ENCODE measurements around the gene SNX24. TPM values are rescaled to one million over a fixed set of nuclear protein-coding genes. Genes with fewer than 3 reads are reported as not detected.

The SNX24 gene
- total RNA-seq, 1 experiment from 2014 or later = 13.9 TPM

DNA sequence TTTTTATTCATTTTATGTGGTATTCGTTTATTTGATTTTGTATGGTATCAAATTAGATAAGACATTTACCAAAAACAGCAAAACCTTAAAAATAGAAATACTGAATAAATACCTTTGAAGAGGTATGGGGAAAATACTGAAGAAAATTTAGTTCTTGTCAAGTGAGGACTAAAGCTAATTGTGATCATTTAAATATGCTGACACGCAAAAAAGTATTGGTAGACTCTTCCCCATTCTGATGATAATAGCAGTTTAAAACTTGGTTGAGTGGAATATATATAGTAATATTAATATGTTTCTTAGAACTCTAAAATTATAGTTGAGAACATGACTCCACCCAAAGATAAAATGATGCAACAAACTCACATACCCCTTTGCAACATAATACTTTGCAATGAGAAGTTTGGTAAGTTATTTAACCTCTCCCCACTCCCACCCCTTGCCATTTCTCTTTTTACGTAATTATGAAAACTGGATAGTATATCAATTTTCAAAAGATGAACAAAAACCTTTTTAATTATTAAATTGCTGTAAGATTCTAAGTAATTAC lies 30.1 kb upstream of the SNX24 start:
- H3K4ac ChIP-seq (ENCODE audit: low read depth, low read length) = no peak overlapping the region
- no peaks in the 10 kb centered on the region for H3K9me3 ChIP-seq (ENCODE audit: control insufficient read depth, low read depth, low read length)
- H3K18ac ChIP-seq (ENCODE audit: insufficient read length, low read depth, low read length) = no peak overlapping the region
- no peak overlapping the region for H3K4me3 Mint-ChIP-seq
- no peaks in the 10 kb centered on the region for H3K79me1 ChIP-seq (ENCODE audit: insufficient read depth, low read depth, low read length, poor library complexity, severe bottlenecking)
- no peaks in the 10 kb centered on the region for H3K79me2 ChIP-seq (ENCODE audit: insufficient read depth, low read length)
- no peak overlapping the region for H3T11ph ChIP-seq (ENCODE audit: low read length)
- no peak overlapping the region for H2AK5ac ChIP-seq (ENCODE audit: insufficient read length, low read length)
- no peak overlapping the region for H3K4me2 ChIP-seq (ENCODE audit: insufficient read depth, insufficient read length, low read length)
- H3K27ac ChIP-seq (ENCODE audit: insufficient read length, low read depth, low read length) = no peak overlapping the region
- no peak overlapping the region for H2BK5ac ChIP-seq (ENCODE audit: insufficient read length, low read length)
- no peaks in the 10 kb centered on the region for H3K9me3 Mint-ChIP-seq
- no peak overlapping the region for H3K14ac ChIP-seq (ENCODE audit: insufficient read depth, low read length)
- H3K27ac Mint-ChIP-seq = no peak overlapping the region
- H3K36me3 Mint-ChIP-seq (ENCODE audit: insufficient read depth in 1 of 3, low read depth in 3 of 3) = peaks cover 0 to 12% (median 6%) of the 10 kb centered on the region in 3 experiments; a peak in 4 of 7 replicates
- H2BK12ac ChIP-seq (ENCODE audit: insufficient read length, low read depth, low read length) = no peak overlapping the region
- H3K27me3 Mint-ChIP-seq (ENCODE audit: low read depth) = no peaks in the 10 kb centered on the region
- H3K23ac ChIP-seq (ENCODE audit: insufficient read length, low read depth, low read length) = no peak overlapping the region
- no peak overlapping the region for H3K9ac ChIP-seq (ENCODE audit: extremely low read depth, insufficient read length, low read length)
- no peaks in the 10 kb centered on the region for H3K27me3 ChIP-seq (ENCODE audit: insufficient read depth, low read length)
- WGBS (ENCODE audit: extremely low coverage, insufficient read length, low lambda C conversion rate) = no CpG with 5 or more reads among the region's 3 CpGs
- H4K5ac ChIP-seq (ENCODE audit: insufficient read length, low read depth, low read length) = no peak overlapping the region
- H4K8ac ChIP-seq (replicated peaks; ENCODE audit: insufficient read length, low read depth, low read length) = no peak overlapping the region
- H4K20me1 ChIP-seq (ENCODE audit: control insufficient read depth, insufficient read depth, insufficient read length) = no peaks in the 10 kb centered on the region
- H3K23me2 ChIP-seq (ENCODE audit: insufficient read length, low read depth, low read length, poor library complexity, severe bottlenecking) = no peaks in the 10 kb centered on the region
- TF ChIP-seq CTCF (conservative IDR thresholded peaks at IDR 0.05) = no peak
- no peak overlapping the region for H3K56ac ChIP-seq (ENCODE audit: insufficient read length, low read depth, low read length)
- H2BK120ac ChIP-seq (ENCODE audit: low read depth, low read length, poor library complexity, severe bottlenecking) = no peak overlapping the region
- no peak for DNase-seq
- H3K4me1 ChIP-seq (ENCODE audit: insufficient read depth, low read length) = no peaks in the 10 kb centered on the region
- no peak overlapping the region for H2AFZ ChIP-seq (ENCODE audit: low read length)
- H4K91ac ChIP-seq (ENCODE audit: insufficient read length, low read depth, low read length) = no peak overlapping the region
- H3K4me1 Mint-ChIP-seq = peaks cover 15 to 17% of the 10 kb centered on the region in 2 experiments
- H2BK15ac ChIP-seq (ENCODE audit: low read depth, low read length) = no peak overlapping the region
- H2BK20ac ChIP-seq (ENCODE audit: low read depth, low read length, poor library complexity, severe bottlenecking) = no peak overlapping the region
